D721Med (cell line): ENCODE measurements around the gene CLIP3.
"Not testable (repeated sequence)": the region's sequence is repeated elsewhere in the genome, so short reads cannot be mapped to it uniquely, and the experiment has no call there.

Experiments
- DNase-seq: peaks from one replicate; pipeline ENCODE4 v3.0.0; 2011; ENCODE audit warnings: low spot score; ENCODE audit not compliant: insufficient read length
- FAIRE-seq: peaks from 2 replicates; lab custom pipeline; 2011; peaks lifted over from hg19 to GRCh38; lab: Jason Lieb, UNC
- TF ChIP-seq, protein P1 (sequence below): IDR thresholded peaks from 2 replicates; pipeline ENCODE4 v1.5.1; 2012; ENCODE audit warnings: mild to moderate bottlenecking, control low read depth; ENCODE audit not compliant: insufficient read depth; ENCODE audit errors: missing control alignments

Gene CLIP3, protein sequence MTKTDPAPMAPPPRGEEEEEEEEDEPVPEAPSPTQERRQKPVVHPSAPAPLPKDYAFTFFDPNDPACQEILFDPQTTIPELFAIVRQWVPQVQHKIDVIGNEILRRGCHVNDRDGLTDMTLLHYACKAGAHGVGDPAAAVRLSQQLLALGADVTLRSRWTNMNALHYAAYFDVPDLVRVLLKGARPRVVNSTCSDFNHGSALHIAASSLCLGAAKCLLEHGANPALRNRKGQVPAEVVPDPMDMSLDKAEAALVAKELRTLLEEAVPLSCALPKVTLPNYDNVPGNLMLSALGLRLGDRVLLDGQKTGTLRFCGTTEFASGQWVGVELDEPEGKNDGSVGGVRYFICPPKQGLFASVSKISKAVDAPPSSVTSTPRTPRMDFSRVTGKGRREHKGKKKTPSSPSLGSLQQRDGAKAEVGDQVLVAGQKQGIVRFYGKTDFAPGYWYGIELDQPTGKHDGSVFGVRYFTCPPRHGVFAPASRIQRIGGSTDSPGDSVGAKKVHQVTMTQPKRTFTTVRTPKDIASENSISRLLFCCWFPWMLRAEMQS

DNA sequence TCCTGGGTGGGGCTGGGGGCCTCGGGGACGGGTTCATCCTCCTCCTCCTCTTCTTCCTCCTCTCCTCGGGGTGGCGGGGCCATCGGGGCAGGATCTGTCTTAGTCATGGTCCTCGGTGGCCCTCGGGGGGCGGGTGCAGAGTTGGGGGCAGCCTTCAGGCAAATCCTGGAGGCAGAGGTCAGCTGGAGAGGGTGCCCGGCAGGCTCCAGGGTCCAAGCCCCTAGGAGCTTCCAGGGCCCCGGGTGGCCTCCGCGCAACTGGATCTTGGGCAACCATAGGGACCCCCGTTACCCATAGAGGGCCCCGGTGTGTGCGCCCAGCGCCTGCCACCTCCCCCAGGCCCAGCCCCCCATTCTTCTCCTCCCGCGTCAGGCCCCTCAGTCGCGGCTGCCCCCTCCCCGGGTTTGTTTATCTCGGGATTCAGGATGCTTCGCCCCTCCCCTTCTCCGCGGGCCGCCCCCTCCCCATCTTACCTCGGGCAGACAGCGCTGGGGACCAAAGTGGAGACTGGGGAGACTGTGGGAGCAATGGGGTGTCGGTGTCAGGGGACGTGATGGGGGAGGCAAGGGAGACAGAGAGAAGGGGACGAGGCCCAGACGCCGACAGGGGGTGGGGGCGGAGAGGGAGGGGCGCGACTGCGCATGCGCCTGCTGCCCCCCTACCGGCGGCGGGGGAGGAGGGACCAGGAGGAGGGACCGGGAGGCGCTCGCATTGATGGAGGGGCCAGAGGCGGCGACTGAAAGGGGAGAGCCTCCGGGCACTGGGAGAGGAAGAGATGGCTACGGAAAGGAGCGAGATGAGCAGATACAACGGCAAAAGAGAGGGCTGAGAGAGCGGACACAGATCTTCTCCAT lies at the start of gene CLIP3:
CLIP3 (minus strand) TSS at position 623 of the 854 bp plus-strand sequence; CDS start at position 107, 516 bp downstream.
- DNase-seq = peak; percentile 98
- no peak for FAIRE-seq
- TF ChIP-seq, protein P1, sequence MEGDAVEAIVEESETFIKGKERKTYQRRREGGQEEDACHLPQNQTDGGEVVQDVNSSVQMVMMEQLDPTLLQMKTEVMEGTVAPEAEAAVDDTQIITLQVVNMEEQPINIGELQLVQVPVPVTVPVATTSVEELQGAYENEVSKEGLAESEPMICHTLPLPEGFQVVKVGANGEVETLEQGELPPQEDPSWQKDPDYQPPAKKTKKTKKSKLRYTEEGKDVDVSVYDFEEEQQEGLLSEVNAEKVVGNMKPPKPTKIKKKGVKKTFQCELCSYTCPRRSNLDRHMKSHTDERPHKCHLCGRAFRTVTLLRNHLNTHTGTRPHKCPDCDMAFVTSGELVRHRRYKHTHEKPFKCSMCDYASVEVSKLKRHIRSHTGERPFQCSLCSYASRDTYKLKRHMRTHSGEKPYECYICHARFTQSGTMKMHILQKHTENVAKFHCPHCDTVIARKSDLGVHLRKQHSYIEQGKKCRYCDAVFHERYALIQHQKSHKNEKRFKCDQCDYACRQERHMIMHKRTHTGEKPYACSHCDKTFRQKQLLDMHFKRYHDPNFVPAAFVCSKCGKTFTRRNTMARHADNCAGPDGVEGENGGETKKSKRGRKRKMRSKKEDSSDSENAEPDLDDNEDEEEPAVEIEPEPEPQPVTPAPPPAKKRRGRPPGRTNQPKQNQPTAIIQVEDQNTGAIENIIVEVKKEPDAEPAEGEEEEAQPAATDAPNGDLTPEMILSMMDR = no peak

DNA sequence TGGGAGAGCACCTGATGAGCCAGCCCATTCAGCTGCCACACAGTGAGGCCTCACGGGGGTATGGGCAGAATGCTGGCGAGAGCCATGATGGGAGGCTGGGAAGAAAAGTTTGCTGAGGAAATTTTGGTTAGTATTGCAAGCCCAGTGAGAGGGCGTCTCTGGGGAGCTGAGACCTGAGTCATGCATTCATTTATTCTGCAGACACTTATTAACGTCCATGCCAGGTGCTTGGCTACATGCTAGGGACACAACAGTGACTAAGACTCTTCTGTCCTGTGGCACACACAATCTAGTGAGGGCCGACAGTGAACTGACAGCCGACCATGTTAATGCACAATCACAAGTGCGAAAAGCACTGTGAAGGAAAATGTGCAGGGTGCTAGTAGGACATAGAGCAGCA lies 49.2 kb upstream of the CLIP3 start:
- TF ChIP-seq, protein P1 = no peak
- DNase-seq = no peak
- no peak for FAIRE-seq

DNA sequence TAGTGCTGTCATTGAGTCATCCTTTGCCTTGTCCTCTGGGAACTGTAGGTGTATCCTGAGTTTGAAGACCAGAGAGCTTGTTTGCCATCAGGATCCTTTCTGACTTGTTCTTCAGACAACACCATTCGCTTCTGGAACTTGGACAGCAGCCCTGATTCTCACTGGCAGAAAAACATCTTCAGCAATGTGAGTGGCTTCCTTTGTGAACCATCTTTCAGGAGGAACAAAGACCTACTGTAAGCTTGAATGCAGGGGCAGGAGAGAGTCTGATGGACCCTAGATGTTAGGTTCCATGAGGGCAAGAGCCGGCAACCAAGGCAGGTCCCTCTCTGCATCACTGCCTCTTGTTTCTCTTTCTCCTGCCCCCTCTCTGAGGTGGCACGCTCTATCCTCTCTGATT lies 48.7 kb upstream of the CLIP3 start:
- FAIRE-seq (no peak), DNase-seq (no peak)
- TF ChIP-seq, protein P1 = no peak

DNA sequence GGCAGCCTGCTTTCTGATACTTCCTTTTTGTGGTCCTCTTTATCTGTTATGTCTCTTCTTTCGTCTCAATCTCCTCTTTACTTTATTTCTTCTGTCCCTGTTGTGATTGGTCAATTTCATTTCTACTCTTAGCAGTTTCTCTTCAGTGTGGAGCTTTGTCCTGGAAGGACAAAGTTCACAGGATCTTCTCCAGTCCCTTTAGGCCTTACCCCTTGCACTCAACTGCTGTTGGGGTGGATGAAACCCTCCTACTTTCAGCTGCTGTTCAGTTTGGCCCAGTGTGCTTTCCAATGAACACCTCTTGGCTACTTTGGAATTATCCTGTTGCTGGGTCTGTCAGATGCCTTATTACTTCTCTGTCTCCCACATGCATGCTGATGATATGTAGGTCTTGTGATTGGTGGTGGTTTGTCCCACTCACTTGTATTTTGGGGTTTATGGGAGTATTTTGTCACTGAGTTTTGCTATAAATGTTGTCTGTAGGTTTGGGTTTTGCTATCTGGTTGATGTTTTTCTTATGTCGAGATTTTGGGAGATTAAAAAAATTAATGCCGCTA lies 46.8 kb upstream of the CLIP3 start:
- TF ChIP-seq, protein P1 = no peak
- FAIRE-seq = no peak

DNA sequence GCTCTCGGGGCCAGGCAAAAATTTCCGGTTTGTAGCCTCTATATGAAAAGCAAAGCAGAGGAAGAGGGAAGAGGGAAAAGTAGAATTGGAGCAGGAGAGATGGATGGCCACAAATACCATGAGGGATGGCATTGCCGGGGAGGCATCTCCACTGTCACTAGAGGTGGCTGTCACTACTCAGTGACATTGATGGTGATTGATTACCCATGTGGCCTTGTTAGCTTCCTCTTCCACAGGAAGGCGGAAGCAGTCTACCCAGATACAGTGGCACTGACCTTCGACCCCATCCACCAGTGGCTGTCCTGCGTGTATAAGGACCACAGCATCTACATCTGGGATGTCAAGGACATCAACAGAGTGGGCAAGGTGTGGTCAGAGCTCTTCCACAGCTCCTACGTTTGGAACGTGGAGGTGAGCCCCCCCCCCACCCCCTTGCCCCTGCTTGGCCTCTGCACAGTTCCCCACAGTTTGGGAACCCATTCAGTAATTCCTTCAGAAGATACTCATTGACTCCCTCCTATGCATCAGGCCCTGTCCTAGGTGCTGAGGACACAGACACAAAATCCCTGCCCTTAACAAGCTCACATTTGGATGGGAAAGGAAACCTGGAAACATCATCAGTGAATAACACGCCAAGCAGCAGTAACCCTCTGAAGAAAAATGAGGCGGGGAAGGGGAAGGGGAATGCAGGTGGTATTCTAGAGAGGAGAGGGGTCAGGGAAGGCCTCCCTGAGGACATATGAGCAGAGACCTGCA lies 40.6 kb upstream of the CLIP3 start:
- FAIRE-seq = no peak
- DNase-seq = no peak
- TF ChIP-seq, protein P1 = no peak

More for the DNA sequence above, 46.8 kb upstream of the CLIP3 start:
- DNase-seq = no peak

DNA sequence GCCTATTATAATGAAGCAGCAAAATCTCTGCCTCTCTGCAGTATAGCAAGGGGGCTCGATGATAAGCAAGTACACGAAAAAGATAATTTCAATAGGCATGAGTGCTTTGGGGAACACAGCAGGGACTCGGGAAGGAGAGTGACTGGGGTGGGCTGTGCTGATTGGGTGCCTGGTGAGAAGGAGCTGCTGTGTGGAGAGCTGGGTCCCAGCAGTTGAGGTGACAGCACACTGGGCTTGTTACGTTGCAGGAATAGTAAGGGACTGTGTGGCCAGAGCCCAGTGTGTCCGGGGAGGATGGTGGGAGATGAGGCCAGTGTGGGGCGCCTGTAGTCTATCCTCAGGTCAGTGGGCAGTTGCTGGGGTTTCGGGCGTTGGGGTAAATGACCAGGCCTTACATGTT lies 39.4 kb upstream of the CLIP3 start:
- DNase-seq (no peak), FAIRE-seq (no peak)
- TF ChIP-seq, protein P1 = no peak

DNA sequence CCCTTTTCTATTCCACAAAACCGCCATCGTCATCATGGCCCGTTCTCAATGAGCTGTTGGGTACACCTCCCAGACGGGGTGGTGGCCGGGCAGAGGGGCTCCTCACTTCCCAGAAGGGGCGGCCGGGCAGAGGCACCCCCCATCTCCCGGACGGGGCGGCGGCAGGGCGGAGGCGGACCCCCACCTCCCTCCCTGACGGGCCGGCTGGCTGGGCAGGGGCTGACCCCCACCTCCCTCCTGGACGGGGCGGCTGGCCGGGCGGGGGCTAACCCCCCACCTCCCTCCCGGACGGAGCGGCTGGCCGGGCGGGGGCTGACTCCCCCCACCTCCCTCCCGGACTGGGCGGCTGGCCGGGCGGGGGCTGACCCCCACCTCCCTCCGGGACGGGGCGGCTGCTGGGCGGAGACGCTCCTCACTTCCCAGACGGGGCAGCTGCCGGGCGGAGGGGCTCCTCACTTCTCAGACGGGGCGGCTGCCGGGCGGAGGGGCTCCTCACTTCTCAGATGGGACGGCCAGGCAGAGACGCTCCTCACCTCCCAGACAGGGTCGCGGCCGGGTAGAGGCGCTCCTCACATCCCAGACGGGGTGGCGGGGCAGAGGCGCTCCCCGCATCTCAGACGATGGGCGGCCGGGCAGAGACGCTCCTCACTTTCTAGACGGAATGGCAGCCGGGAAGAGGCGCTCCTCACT lies 36.3 kb upstream of the CLIP3 start:
- DNase-seq, FAIRE-seq: not testable (repeated sequence)
